Neural crest cell (in vitro differentiated cells): ENCODE data around the gene TMEM238L. TPM values are rescaled to one million over a fixed set of nuclear protein-coding genes. Genes with fewer than 3 reads are reported as not detected.

Source experiments
- DNase-seq: peaks from one replicate; pipeline ENCODE4 v3.0.0; 2021; ENCODE audit warnings: low read depth, mixed read lengths, low spot score
- H3K27ac Mint-ChIP-seq: one replicate; pipeline ENCODE4 v1.8.0; 2021; ENCODE audit warnings: mild to moderate bottlenecking, mixed read lengths; ENCODE audit not compliant: unreplicated experiment
- H3K27me3 Mint-ChIP-seq: 2 replicates; pipeline ENCODE4 v1.8.0; 2021; ENCODE audit warnings: low read depth, mild to moderate bottlenecking, mixed read lengths
- H3K36me3 Mint-ChIP-seq: 2 replicates; pipeline ENCODE4 v1.8.0; 2021; ENCODE audit warnings: low read depth, mild to moderate bottlenecking, mixed read lengths
- H3K4me1 Mint-ChIP-seq: 2 replicates; pipeline ENCODE4 v1.8.0; 2021; ENCODE audit warnings: mixed read lengths
- H3K4me3 Mint-ChIP-seq: one replicate; pipeline ENCODE4 v1.8.0; 2021; ENCODE audit warnings: mild to moderate bottlenecking, mixed read lengths
- H3K9me3 Mint-ChIP-seq: 2 replicates; pipeline ENCODE4 v1.8.0; 2021; ENCODE audit warnings: mixed read lengths
- total RNA-seq: library from RNA; stranded (reverse); gene quantifications from 2 replicates; pipeline ENCODE4 v1.2.1, GENCODE V29; 2021
- TF ChIP-seq, protein P1 (sequence below): fragments of 200-600 bp; sonication (generic); conservative IDR thresholded peaks from 2 replicates; pipeline ENCODE4 v1.5.0; 2021; ENCODE audit warnings: antibody characterized with exemption, mild to moderate bottlenecking

TMEM238L gene
- total RNA-seq, 1 donor from 2014 or later: not detected

DNA sequence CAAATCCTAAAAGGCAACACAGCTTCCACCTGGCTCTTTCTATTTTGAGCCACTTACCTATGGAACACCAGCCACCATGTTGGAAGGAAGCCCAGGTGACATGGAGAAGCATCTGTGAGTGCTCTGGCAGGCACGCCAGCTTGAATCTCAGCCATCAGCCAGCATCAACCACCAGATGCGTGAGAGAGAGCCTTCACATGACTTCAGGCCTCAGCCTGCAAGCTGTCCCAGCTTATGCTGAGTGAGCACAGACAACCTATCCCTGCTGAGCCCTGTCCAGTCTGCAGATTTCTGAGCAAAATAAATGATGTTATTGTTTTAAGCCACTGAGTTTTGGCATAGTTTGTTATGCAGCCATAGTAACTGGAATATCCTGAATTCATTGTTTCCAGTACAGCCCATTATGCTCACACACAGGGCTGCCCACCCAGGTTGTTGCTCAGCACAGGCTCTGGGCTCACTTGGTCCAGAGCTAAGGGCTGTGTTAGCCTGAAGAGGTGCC is 35.1 kb downstream of the TMEM238L start:
- no peak overlapping the region for H3K27ac Mint-ChIP-seq
- peaks cover 5% of the 10 kb centered on the region for H3K36me3 Mint-ChIP-seq
- no peak for DNase-seq
- H3K27me3 Mint-ChIP-seq: peaks cover 3% of the 10 kb centered on the region
- H3K9me3 Mint-ChIP-seq: peaks cover 10% of the 10 kb centered on the region
- H3K4me3 Mint-ChIP-seq: no peak overlapping the region
- TF ChIP-seq, protein P1, sequence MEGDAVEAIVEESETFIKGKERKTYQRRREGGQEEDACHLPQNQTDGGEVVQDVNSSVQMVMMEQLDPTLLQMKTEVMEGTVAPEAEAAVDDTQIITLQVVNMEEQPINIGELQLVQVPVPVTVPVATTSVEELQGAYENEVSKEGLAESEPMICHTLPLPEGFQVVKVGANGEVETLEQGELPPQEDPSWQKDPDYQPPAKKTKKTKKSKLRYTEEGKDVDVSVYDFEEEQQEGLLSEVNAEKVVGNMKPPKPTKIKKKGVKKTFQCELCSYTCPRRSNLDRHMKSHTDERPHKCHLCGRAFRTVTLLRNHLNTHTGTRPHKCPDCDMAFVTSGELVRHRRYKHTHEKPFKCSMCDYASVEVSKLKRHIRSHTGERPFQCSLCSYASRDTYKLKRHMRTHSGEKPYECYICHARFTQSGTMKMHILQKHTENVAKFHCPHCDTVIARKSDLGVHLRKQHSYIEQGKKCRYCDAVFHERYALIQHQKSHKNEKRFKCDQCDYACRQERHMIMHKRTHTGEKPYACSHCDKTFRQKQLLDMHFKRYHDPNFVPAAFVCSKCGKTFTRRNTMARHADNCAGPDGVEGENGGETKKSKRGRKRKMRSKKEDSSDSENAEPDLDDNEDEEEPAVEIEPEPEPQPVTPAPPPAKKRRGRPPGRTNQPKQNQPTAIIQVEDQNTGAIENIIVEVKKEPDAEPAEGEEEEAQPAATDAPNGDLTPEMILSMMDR: no peak
- H3K4me1 Mint-ChIP-seq: peaks cover 30% of the 10 kb centered on the region

DNA sequence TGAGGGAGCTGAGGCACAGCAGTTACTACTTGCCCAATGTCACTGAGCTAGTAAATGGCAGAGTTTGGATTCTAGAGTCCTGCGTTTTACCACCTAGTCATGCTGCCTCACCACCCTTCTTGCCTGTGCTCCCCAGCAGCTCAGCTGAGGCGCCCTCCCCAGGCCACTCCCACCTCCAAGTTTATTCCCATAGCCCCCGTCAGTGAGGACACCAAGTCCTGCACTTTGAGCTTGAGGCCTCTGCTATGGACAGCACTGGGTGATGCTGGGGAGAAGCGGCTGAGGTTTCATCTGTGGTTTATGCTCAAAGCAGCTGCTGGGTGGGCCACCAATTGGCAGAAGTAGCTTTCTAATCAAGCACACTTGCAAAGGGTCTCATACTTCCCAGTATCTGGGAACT is 36.7 kb downstream of the TMEM238L start:
- H3K27me3 Mint-ChIP-seq: peaks cover 2% of the 10 kb centered on the region
- H3K36me3 Mint-ChIP-seq: peaks cover 4% of the 10 kb centered on the region
- H3K4me1 Mint-ChIP-seq: peaks cover 15% of the 10 kb centered on the region
- peaks cover 5% of the 10 kb centered on the region for H3K9me3 Mint-ChIP-seq
- no peak overlapping the region for H3K27ac Mint-ChIP-seq
- H3K4me3 Mint-ChIP-seq: no peak overlapping the region
- no peak for DNase-seq
- TF ChIP-seq, protein P1: no peak

DNA sequence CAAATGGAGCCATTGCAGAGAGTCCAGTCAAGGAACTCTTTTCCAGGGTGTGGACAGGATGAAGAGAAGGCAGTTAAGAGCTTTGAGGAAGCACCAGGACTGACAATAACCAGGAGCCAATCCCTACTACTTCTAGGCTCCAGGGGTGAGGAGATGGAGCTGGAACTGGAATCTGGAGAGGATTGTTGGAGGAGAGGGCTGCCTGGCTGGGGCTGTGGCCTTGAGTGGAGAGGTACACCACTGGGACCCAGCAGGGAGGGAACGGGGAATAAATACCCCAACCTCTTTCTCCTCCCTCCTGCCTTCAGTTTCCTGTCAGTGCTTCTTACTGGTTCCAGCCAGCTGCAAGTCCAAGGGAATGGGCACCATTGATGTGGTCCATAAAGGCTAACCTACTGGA is 41.9 kb downstream of the TMEM238L start:
- Mint-ChIP-seq H3K27me3 (peaks cover 2% of the 10 kb centered on the region), H3K9me3 (no peaks in the 10 kb centered on the region), H3K4me1 (no peaks in the 10 kb centered on the region), H3K36me3 (no peaks in the 10 kb centered on the region), H3K4me3 (no peak overlapping the region), H3K27ac (no peak overlapping the region)
- TF ChIP-seq, protein P1: no peak
- DNase-seq: no peak

DNA sequence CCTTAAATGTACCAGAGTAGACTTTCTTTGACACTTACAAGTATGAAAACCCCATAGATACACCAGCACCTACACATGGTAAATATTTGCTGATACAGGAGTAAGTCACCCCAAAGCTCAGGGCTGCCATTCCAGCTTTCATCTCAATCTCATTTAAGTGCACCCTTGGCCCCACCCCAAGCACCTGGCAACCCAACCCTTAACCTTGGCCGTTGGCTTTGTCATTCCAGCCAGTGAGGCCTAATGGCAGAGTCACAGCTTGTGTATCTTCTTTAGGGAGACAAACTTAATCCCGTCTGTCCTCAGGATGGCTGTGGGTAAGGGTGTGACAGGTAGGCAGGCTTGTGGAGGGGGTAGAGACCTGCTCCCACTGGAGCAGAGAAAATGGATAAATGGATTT is 42.6 kb downstream of the TMEM238L start:
- Mint-ChIP-seq H3K36me3 (no peaks in the 10 kb centered on the region), H3K27me3 (peaks cover 6% of the 10 kb centered on the region), H3K4me3 (no peak overlapping the region), H3K4me1 (peaks cover 4% of the 10 kb centered on the region), H3K9me3 (no peaks in the 10 kb centered on the region), H3K27ac (peak overlapping the region; percentile 43)
- TF ChIP-seq, protein P1: no peak
- DNase-seq: no peak

DNA sequence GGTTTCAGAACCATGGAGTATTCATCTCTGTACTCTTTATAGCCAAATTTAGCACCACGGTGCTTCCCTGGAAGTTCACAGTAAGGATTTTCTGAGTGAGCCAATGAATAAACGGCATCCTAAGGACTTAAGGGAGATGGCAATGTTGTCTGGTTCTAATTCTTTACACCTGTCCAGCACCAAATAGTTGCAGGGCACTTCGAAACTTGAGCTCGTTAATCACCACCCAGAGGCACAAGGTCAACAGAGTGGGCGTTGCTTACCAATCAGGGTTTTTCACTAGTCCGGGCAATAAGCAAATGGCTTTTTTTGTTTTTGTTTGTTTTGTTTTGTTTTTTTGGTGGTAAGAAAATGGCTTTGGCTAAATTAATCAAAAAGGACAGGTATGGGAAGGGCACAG is 45.8 kb downstream of the TMEM238L start:
- Mint-ChIP-seq H3K4me3 (no peak overlapping the region), H3K27ac (no peak overlapping the region), H3K9me3 (no peaks in the 10 kb centered on the region), H3K27me3 (peaks cover 21% of the 10 kb centered on the region), H3K4me1 (peaks cover 20% of the 10 kb centered on the region), H3K36me3 (no peaks in the 10 kb centered on the region)
- TF ChIP-seq, protein P1: no peak
- DNase-seq: no peak
